ENCODE data around the gene GRB2. TPM values are rescaled to one million over a fixed set of nuclear protein-coding genes. Genes with fewer than 3 reads are reported as not detected.

Gene GRB2
- total RNA-seq, 2 donors from 2014 or later = 117 to 126 TPM

GRCh38 chr17:75433218-75433783 lies 27.8 kb upstream of the GRB2 start:
- H3K27ac ChIP-seq = no peak overlapping the region
- no peaks in the 10 kb centered on the region for H3K9me3 ChIP-seq
- H3K27me3 ChIP-seq = no peaks in the 10 kb centered on the region
- DNase-seq = no peak
- intact Hi-C loops (cut with DNase I) = no loop called here
- no peak overlapping the region for H3K4me3 ChIP-seq
- TF ChIP-seq CTCF (IDR thresholded peaks at IDR 0.05) = no peak
- H3K9ac ChIP-seq (ENCODE audit: low read depth in 2 of 2, low read length in 2 of 2) = no peak overlapping the region
- peaks cover 3% of the 10 kb centered on the region for H3K4me1 ChIP-seq
- H3K36me3 ChIP-seq = no peaks in the 10 kb centered on the region

- H3K27ac ChIP-seq = no peak overlapping the region
- DNase-seq = no peak
- intact Hi-C loops (cut with DNase I) = no loop called here
Measured at GRCh38 chr17:75430159-75430974, 24.9 kb upstream of the GRB2 start.

GRCh38 chr17:75428543-75429469 lies 23.3 kb upstream of the GRB2 start:
- Histone ChIP-seq H3K36me3 (no peaks in the 10 kb centered on the region), H3K9ac (ENCODE audit: low read depth in 2 of 2, low read length in 2 of 2) (peak overlapping the region in 1 of 2 donors; percentile 36), H3K27me3 (no peaks in the 10 kb centered on the region), H3K27ac (peak overlapping the region; percentile 41), H3K4me1 (no peaks in the 10 kb centered on the region), H3K9me3 (no peaks in the 10 kb centered on the region), H3K4me3 (no peak overlapping the region)
- no peak for TF ChIP-seq CTCF (IDR thresholded peaks at IDR 0.05)
- DNase-seq = no peak
- intact Hi-C loops (cut with DNase I) = loop anchor here (5.0 kb wide), 2 partner anchors 83 to 158 kb away; partner anchors contain the start of gene MYO15B

More at GRCh38 chr17:75430159-75430974, 24.9 kb upstream of the GRB2 start:
- Histone ChIP-seq H3K36me3 (no peaks in the 10 kb centered on the region), H3K9ac (ENCODE audit: low read depth in 2 of 2, low read length in 2 of 2) (peak overlapping the region in 1 of 2 donors; percentile 43), H3K27me3 (no peaks in the 10 kb centered on the region), H3K4me1 (no peaks in the 10 kb centered on the region), H3K9me3 (no peaks in the 10 kb centered on the region), H3K4me3 (no peak overlapping the region)
- no peak for TF ChIP-seq CTCF (IDR thresholded peaks at IDR 0.05)

GRCh38 chr17:75418531-75418930 lies 13.1 kb upstream of the GRB2 start:
- H3K9me3 ChIP-seq = no peaks in the 10 kb centered on the region
- no peak for DNase-seq

More at GRCh38 chr17:75418531-75418930, 13.1 kb upstream of the GRB2 start:
- no peaks in the 10 kb centered on the region for H3K36me3 ChIP-seq
- intact Hi-C loops (cut with DNase I) = no loop called here
- H3K27me3 ChIP-seq = no peaks in the 10 kb centered on the region
- TF ChIP-seq CTCF (IDR thresholded peaks at IDR 0.05) = no peak
- H3K4me3 ChIP-seq = no peak overlapping the region
- no peak overlapping the region for H3K27ac ChIP-seq
- no peaks in the 10 kb centered on the region for H3K4me1 ChIP-seq
- no peak overlapping the region for H3K9ac ChIP-seq (ENCODE audit: low read depth in 2 of 2, low read length in 2 of 2)
